Smooth muscle cell (in vitro differentiated cells): ENCODE data around the gene TRIP13. TPM values are rescaled to one million over a fixed set of nuclear protein-coding genes. Genes with fewer than 3 reads are reported as not detected.

ENCODE experiments used
- DNase-seq: peaks from one replicate; lab custom pipeline; 2025; ENCODE audit not compliant: unreplicated experiment; lab: John Stamatoyannopoulos, UW
- H2AFZ ChIP-seq: fragments of 200-600 bp; sonication (generic); 2 replicates; pipeline ENCODE4 v1.6.0; 2016; ENCODE audit warnings: antibody characterized with exemption, low read depth, mild to moderate bottlenecking
- H3F3A ChIP-seq: fragments of 200-600 bp; sonication (generic); 2 replicates; pipeline ENCODE4 v1.6.0; 2017; ENCODE audit warnings: antibody characterized with exemption, low read depth
- H3K27ac ChIP-seq: fragments of 200-600 bp; sonication (generic); 2 replicates; pipeline ENCODE4 v1.5.1; 2016; ENCODE audit warnings: low read depth, mild to moderate bottlenecking
- H3K27me3 ChIP-seq: fragments of 200-600 bp; sonication (generic); 2 replicates; pipeline ENCODE4 v1.6.1; 2016; ENCODE audit warnings: low read depth, mild to moderate bottlenecking
- H3K36me3 ChIP-seq: fragments of 200-600 bp; sonication (generic); 2 replicates; pipeline ENCODE4 v1.5.1; 2016; ENCODE audit warnings: low read depth
- H3K4me1 ChIP-seq: fragments of 200-600 bp; sonication (generic); 2 replicates; pipeline ENCODE4 v1.5.1; 2016; ENCODE audit warnings: low read depth
- H3K4me2 ChIP-seq: fragments of 200-600 bp; sonication (generic); 2 replicates; pipeline ENCODE4 v1.6.0; 2016; ENCODE audit warnings: mild to moderate bottlenecking
- H3K4me3 ChIP-seq: fragments of 200-600 bp; sonication (generic); 2 replicates; pipeline ENCODE4 v1.5.1; 2016; ENCODE audit warnings: mild to moderate bottlenecking
- H3K79me2 ChIP-seq: fragments of 200-600 bp; sonication (generic); 2 replicates; pipeline ENCODE4 v1.6.0; 2016; ENCODE audit warnings: low read depth, mild to moderate bottlenecking
- H3K9ac ChIP-seq: fragments of 200-600 bp; sonication (generic); 2 replicates; pipeline ENCODE4 v1.6.0; 2016; ENCODE audit warnings: low read depth
- H3K9me3 ChIP-seq: fragments of 200-600 bp; sonication (generic); replicated peaks from 2 replicates; pipeline ENCODE4 v1.5.1; 2016; ENCODE audit warnings: low read depth
- H4K20me1 ChIP-seq: fragments of 200-600 bp; sonication (generic); 2 replicates; pipeline ENCODE4 v1.6.0; 2016; ENCODE audit warnings: low read depth
- CTCF ChIP-seq: fragments of 200-600 bp; sonication (generic); IDR thresholded peaks from 2 replicates; pipeline ENCODE4 v1.5.1; 2017; ENCODE audit warnings: borderline replicate concordance, mild to moderate bottlenecking, antibody characterized with exemption; ENCODE audit not compliant: insufficient read depth, poor library complexity, severe bottlenecking
- WGBS: methylation state at CpG from one replicate; pipeline ENCODE4 v1.1.7; 2016; ENCODE audit warnings: low lambda C conversion rate; 5-methylcytosine and 5-hydroxymethylcytosine counted together
- polyA plus RNA-seq: library from polyadenylated mRNA; unstranded; fragments of >200 nt; fragmentation: Nextera tagmentation; extraction: Ambion mirVana; gene quantifications from 2 replicates; pipeline ENCODE4 v1.2.1, GENCODE V29; 2016
- total RNA-seq: library from RNA; depleted of rRNA; stranded (reverse); fragments of >200 nt; gene quantifications from 2 replicates; pipeline ENCODE4 v1.2.3, GENCODE V29; 2014

TRIP13 gene
- total and polyA plus RNA-seq, 2 experiments from 2014 or later = 8.4 to 12.0 TPM

GRCh38 chr5:864492-865167 is 28.1 kb upstream of the TRIP13 start:
- 94% methylated on average over 15 of the region's 15 CpGs for WGBS
- no peak for DNase-seq
- H2AFZ ChIP-seq = no peak overlapping the region
- H3K36me3 ChIP-seq = peaks cover 8% of the 10 kb centered on the region
- TF ChIP-seq CTCF = no peak
- no peaks in the 10 kb centered on the region for H3K9me3 ChIP-seq
- peaks cover 4% of the 10 kb centered on the region for H3K79me2 ChIP-seq
- no peak overlapping the region for H3K9ac ChIP-seq
- H3K4me3 ChIP-seq = no peak overlapping the region
- no peaks in the 10 kb centered on the region for H3K4me1 ChIP-seq
- H3K27ac ChIP-seq = no peak overlapping the region
- no peaks in the 10 kb centered on the region for H4K20me1 ChIP-seq
- no peaks in the 10 kb centered on the region for H3K27me3 ChIP-seq
- H3K4me2 ChIP-seq = no peak overlapping the region
- no peaks in the 10 kb centered on the region for H3F3A ChIP-seq

- no peaks in the 10 kb centered on the region for H3K27me3 ChIP-seq
- peaks cover 4% of the 10 kb centered on the region for H3K79me2 ChIP-seq
- 98% methylated on average over 24 of the region's 24 CpGs for WGBS
- no peak for DNase-seq
- no peak overlapping the region for H3K27ac ChIP-seq
- H3K4me2 ChIP-seq = no peak overlapping the region
- H3K9me3 ChIP-seq = no peaks in the 10 kb centered on the region
- H2AFZ ChIP-seq = no peak overlapping the region
- no peak overlapping the region for H3K9ac ChIP-seq
- no peak overlapping the region for H3K4me3 ChIP-seq
- peaks cover 8% of the 10 kb centered on the region for H3K36me3 ChIP-seq
- H3K4me1 ChIP-seq = no peaks in the 10 kb centered on the region
- H4K20me1 ChIP-seq = no peaks in the 10 kb centered on the region
- H3F3A ChIP-seq = no peaks in the 10 kb centered on the region
- no peak for TF ChIP-seq CTCF
Observed at GRCh38 chr5:865168-865521, 27.5 kb upstream of the TRIP13 start.

GRCh38 chr5:865771-866170 is 26.9 kb upstream of the TRIP13 start:
- Histone ChIP-seq H3K9me3 (no peaks in the 10 kb centered on the region), H3K4me2 (no peak overlapping the region), H4K20me1 (no peaks in the 10 kb centered on the region), H3K27me3 (no peaks in the 10 kb centered on the region), H3K9ac (no peak overlapping the region), H3K36me3 (peaks cover 8% of the 10 kb centered on the region), H3K79me2 (peaks cover 4% of the 10 kb centered on the region), H3K4me3 (no peak overlapping the region), H3K4me1 (no peaks in the 10 kb centered on the region), H3F3A (no peaks in the 10 kb centered on the region), H3K27ac (no peak overlapping the region), H2AFZ (no peak overlapping the region)
- no peak for TF ChIP-seq CTCF
- 95% methylated on average over 10 of the region's 10 CpGs for WGBS
- DNase-seq = no peak

GRCh38 chr5:867300-867870 is 25.3 kb upstream of the TRIP13 start:
- TF ChIP-seq CTCF = no peak
- no peak overlapping the region for H2AFZ ChIP-seq
- H3K9ac ChIP-seq = no peak overlapping the region
- no peaks in the 10 kb centered on the region for H3K9me3 ChIP-seq
- no peak overlapping the region for H3K4me2 ChIP-seq
- H3K36me3 ChIP-seq = peaks cover 10% of the 10 kb centered on the region
- no peak overlapping the region for H3K27ac ChIP-seq
- H3K27me3 ChIP-seq = no peaks in the 10 kb centered on the region
- H4K20me1 ChIP-seq = no peaks in the 10 kb centered on the region
- no peak for DNase-seq
- WGBS = 98% methylated on average over 6 of the region's 6 CpGs
- H3F3A ChIP-seq = no peaks in the 10 kb centered on the region
- peaks cover 4% of the 10 kb centered on the region for H3K79me2 ChIP-seq
- H3K4me3 ChIP-seq = no peak overlapping the region
- no peaks in the 10 kb centered on the region for H3K4me1 ChIP-seq
